CD4-positive, alpha-beta memory T cell (primary cell): ENCODE data around the gene FAM83G. TPM values are rescaled to one million over a fixed set of nuclear protein-coding genes. Genes with fewer than 3 reads are reported as not detected.

Source experiments
- CTCF ChIA-PET: fragments of 350-600 bp; sonication (Branson Sonifier 250); formaldehyde crosslinking; loops from one replicate; lab custom pipeline; 2021; ENCODE audit warnings: inconsistent platforms; ENCODE audit not compliant: partially characterized antibody; lab: Charles Lee
- POLR2A ChIA-PET: fragments of 350-600 bp; sonication (Branson Sonifier 250); formaldehyde crosslinking; loops from one replicate; lab custom pipeline; 2021; ENCODE audit not compliant: partially characterized antibody; lab: Charles Lee
- DNase-seq, 5 donors: peaks; one replicate each; pipeline versions ENCODE4 v3.0.0 to v3.0.0-alpha.2; 2020 to 2022; ENCODE audit warnings: mixed read lengths in 1 of 5
- H3K27ac ChIP-seq: one replicate; pipeline ENCODE4 v1.7.0; 2013; ENCODE audit warnings: low read depth, low read length
- H3K27me3 ChIP-seq: 2 replicates; pipeline ENCODE4 v1.7.0; 2013; ENCODE audit warnings: mild to moderate bottlenecking, low read length, moderate library complexity; ENCODE audit not compliant: insufficient read depth
- H3K36me3 ChIP-seq: 2 replicates; pipeline ENCODE4 v1.7.0; 2013; ENCODE audit warnings: mild to moderate bottlenecking, low read length, moderate library complexity; ENCODE audit not compliant: insufficient read depth
- H3K4me1 ChIP-seq: 2 replicates; pipeline ENCODE4 v1.7.0; 2013; ENCODE audit warnings: mild to moderate bottlenecking, low read length, moderate library complexity; ENCODE audit not compliant: insufficient read depth
- H3K4me3 ChIP-seq, 2 donors: one replicate each; pipeline ENCODE4 v1.7.0; 2013; ENCODE audit warnings: low read length in 2 of 2, mild to moderate bottlenecking in 1 of 2
- H3K9me3 ChIP-seq, 2 donors: one replicate each; pipeline ENCODE4 v1.7.0; 2013; ENCODE audit warnings: low read length in 2 of 2, control low read depth in 1 of 2; ENCODE audit not compliant: control insufficient read depth in 1 of 2
- H3K27ac Mint-ChIP-seq, 7 donors: one replicate each; pipeline ENCODE4 v1.8.0; 2020 to 2021; ENCODE audit warnings: mixed read lengths in 7 of 7, mild to moderate bottlenecking in 6 of 7, inconsistent platforms in 3 of 7, moderate library complexity in 3 of 7
- H3K27me3 Mint-ChIP-seq, 2 donors: one replicate each; pipeline ENCODE4 v1.8.0; 2020 to 2021; ENCODE audit warnings: mixed read lengths in 2 of 2
- H3K36me3 Mint-ChIP-seq, 2 donors: one replicate each; pipeline ENCODE4 v1.8.0; 2020 to 2021; ENCODE audit warnings: mixed read lengths in 2 of 2, inconsistent platforms in 1 of 2, mild to moderate bottlenecking in 1 of 2
- H3K4me1 Mint-ChIP-seq, 4 donors: one replicate each; pipeline ENCODE4 v1.8.0; 2020 to 2021; ENCODE audit warnings: mixed read lengths in 4 of 4, mild to moderate bottlenecking in 1 of 4
- H3K4me3 Mint-ChIP-seq, 8 donors: one replicate each; pipeline ENCODE4 v1.8.0; 2020 to 2021; ENCODE audit warnings: mixed read lengths in 8 of 8, mild to moderate bottlenecking in 7 of 8, moderate library complexity in 6 of 8, inconsistent platforms in 3 of 8
- H3K9me3 Mint-ChIP-seq, 8 donors: one replicate each; pipeline ENCODE4 v1.8.0; 2020 to 2021; ENCODE audit warnings: mixed read lengths in 8 of 8, mild to moderate bottlenecking in 5 of 8, inconsistent platforms in 3 of 8, moderate library complexity in 1 of 8
- intact Hi-C: fragments of 100-400 bp; cut with micrococcal nuclease; formaldehyde crosslinking; loops from one replicate; pipeline ENCODE4 v1.15.1; 2023
- polyA plus RNA-seq, 2 donors: library from polyadenylated mRNA; unstranded; fragments of 300-500 nt; fragmentation: Illumina TruSeq; gene quantifications; one replicate each; pipeline ENCODE4 v1.2.3, GENCODE V29; 2021
- total RNA-seq, 2 experiments: library from RNA; stranded (reverse); gene quantifications; one replicate each; pipeline ENCODE4 v1.2.3, GENCODE V29; 2021

Gene FAM83G
- total and polyA plus RNA-seq, 4 experiments from 2014 or later, result 1.6 to 15.1 (median 10.3) TPM

DNA sequence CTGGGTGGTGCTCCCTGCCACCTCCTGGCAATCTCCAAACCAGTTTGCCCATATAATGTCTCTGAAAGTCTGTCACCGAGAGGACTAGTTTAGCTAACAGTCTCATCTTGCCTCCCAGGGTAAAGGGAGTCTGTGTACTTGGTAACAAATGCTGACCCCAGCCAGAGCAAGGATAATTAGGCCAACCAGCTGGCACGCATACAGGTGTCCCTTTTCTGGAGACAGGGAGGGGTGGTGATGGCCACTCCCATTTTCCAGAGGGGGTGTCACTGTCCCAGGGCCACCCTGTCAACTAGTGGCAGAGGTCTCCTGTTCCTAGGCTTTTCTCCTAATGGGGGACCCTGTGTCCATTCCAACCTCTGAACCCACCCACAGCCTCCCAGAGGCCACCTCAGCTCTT is 8.1 kb downstream of the FAM83G start:
- H3K9me3 Mint-ChIP-seq, result peaks cover 0 to 11% (median 6%) of the 10 kb centered on the region in 8 donors
- H3K4me1 Mint-ChIP-seq, result peaks cover 18 to 50% (median 31%) of the 10 kb centered on the region in 4 donors
- Histone ChIP-seq H3K4me1 (peaks cover 31% of the 10 kb centered on the region), H3K27ac (no peak overlapping the region), H3K9me3 (no peaks in the 10 kb centered on the region), H3K36me3 (no peaks in the 10 kb centered on the region), H3K4me3 (no peak overlapping the region), H3K27me3 (no peaks in the 10 kb centered on the region)
- DNase-seq, result no peak
- H3K27ac Mint-ChIP-seq, result no peak overlapping the region
- CTCF ChIA-PET, result interaction anchor here (1.4 kb wide), 1 partner anchor 27 kb away, joined by 3 read pairs; no protein-coding TSS in a partner anchor
- no peak overlapping the region for H3K4me3 Mint-ChIP-seq
- intact Hi-C loops, result no loop called here
- H3K27me3 Mint-ChIP-seq, result no peaks in the 10 kb centered on the region
- POLR2A ChIA-PET, result interaction anchor here (1.4 to 1.5 kb wide), 2 partner anchors 8 to 138 kb away, joined by 4 read pairs; partner anchors contain the start of genes FAM83G and PRPSAP2
- peaks cover 21% of the 10 kb centered on the region in 2 donors for H3K36me3 Mint-ChIP-seq

DNA sequence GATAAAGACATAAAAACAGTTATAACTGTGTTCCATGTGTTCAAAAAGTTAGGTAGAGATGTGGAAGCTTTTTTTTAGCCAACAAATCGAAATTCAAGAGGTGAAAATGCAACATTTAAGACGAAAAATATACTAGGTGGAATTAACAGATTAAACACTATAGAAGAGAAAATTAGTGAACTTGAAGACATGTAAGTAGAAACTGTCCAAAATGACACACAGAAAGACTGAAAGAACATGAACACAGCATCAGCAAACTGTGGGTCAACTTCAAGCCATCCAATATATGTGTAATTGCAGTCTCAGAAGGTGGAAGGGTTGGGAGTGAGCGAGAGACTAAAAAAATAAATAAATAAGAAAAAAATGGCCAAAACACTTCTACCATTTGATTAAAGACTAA is 9.3 kb downstream of the FAM83G start:
- Histone ChIP-seq H3K27me3 (no peaks in the 10 kb centered on the region), H3K9me3 (no peaks in the 10 kb centered on the region), H3K4me1 (peaks cover 26% of the 10 kb centered on the region), H3K36me3 (no peaks in the 10 kb centered on the region), H3K27ac (no peak overlapping the region), H3K4me3 (no peak overlapping the region)
- Mint-ChIP-seq H3K4me3 (no peak overlapping the region), H3K4me1 (peaks cover 18 to 41% (median 28%) of the 10 kb centered on the region in 4 donors), H3K27ac (no peak overlapping the region), H3K36me3 (peaks cover 21% of the 10 kb centered on the region in 2 donors), H3K9me3 (peaks cover 0 to 11% (median 6%) of the 10 kb centered on the region in 8 donors), H3K27me3 (no peaks in the 10 kb centered on the region)
- no peak for DNase-seq
- CTCF ChIA-PET, result interaction anchor here (1.4 kb wide), 1 partner anchor 28 kb away, joined by 3 read pairs; no protein-coding TSS in a partner anchor
- POLR2A ChIA-PET, result interaction anchor here (0.7 kb wide), 1 partner anchor 9 kb away, joined by 7 read pairs; the partner anchor contains the start of gene FAM83G
- intact Hi-C loops, result no loop called here

GRCh38 chr17:18994631-18995030 is 9.9 kb downstream of the FAM83G start:
- H3K27ac ChIP-seq, result no peak overlapping the region
- H3K4me1 ChIP-seq, result peaks cover 26% of the 10 kb centered on the region
- Mint-ChIP-seq H3K4me3 (no peak overlapping the region), H3K27me3 (no peaks in the 10 kb centered on the region), H3K36me3 (peaks cover 21 to 23% of the 10 kb centered on the region in 2 donors), H3K9me3 (peaks cover 0 to 11% (median 6%) of the 10 kb centered on the region in 8 donors), H3K4me1 (peaks cover 18 to 43% (median 28%) of the 10 kb centered on the region in 4 donors), H3K27ac (no peak overlapping the region)
- CTCF ChIA-PET, result no interaction called here
- no peaks in the 10 kb centered on the region for H3K36me3 ChIP-seq
- DNase-seq, result peak in 1 of 5 donors; percentile 6
- H3K4me3 ChIP-seq, result no peak overlapping the region
- no peaks in the 10 kb centered on the region for H3K9me3 ChIP-seq
- intact Hi-C loops, result no loop called here
- POLR2A ChIA-PET, result interaction anchor here (0.7 to 1.2 kb wide), 2 partner anchors 8 to 10 kb away, joined by 4 to 7 read pairs; partner anchors contain the start of gene FAM83G
- H3K27me3 ChIP-seq, result no peaks in the 10 kb centered on the region

- peak overlapping the region in 2 of 7 donors; percentile 37 to 74 for H3K27ac Mint-ChIP-seq
- no peaks in the 10 kb centered on the region for H3K9me3 ChIP-seq
- peaks cover 21 to 23% of the 10 kb centered on the region in 2 donors for H3K36me3 Mint-ChIP-seq
These were observed 10.5 kb downstream of the FAM83G start for GRCh38 chr17:18993905-18994526.

GRCh38 chr17:18992454-18993130 is 12.0 kb downstream of the FAM83G start:
- peaks cover 23 to 24% of the 10 kb centered on the region in 2 donors for H3K36me3 Mint-ChIP-seq
- peak overlapping the region in 4 of 7 donors; percentile 17 to 74 (median 51) for H3K27ac Mint-ChIP-seq
- peak; percentile 53 to 81 (median 62) for DNase-seq
- Histone ChIP-seq H3K27me3 (no peaks in the 10 kb centered on the region), H3K27ac (no peak overlapping the region), H3K9me3 (no peaks in the 10 kb centered on the region), H3K4me3 (no peak overlapping the region), H3K36me3 (no peaks in the 10 kb centered on the region), H3K4me1 (peaks cover 26% of the 10 kb centered on the region)
- POLR2A ChIA-PET, result interaction anchor here (0.7 kb wide), 1 partner anchor 37 kb away, joined by 3 read pairs; no protein-coding TSS in a partner anchor
- intact Hi-C loops, result no loop called here
- CTCF ChIA-PET, result interaction anchor here (2.9 kb wide), 1 partner anchor 31 kb away, joined by 11 read pairs; no protein-coding TSS in a partner anchor
- H3K9me3 Mint-ChIP-seq, result peaks cover 0 to 11% (median 6%) of the 10 kb centered on the region in 8 donors
- peaks cover 19 to 47% (median 27%) of the 10 kb centered on the region in 4 donors for H3K4me1 Mint-ChIP-seq
- peak overlapping the region in 5 of 8 donors; percentile 43 to 70 (median 60) for H3K4me3 Mint-ChIP-seq
- no peaks in the 10 kb centered on the region for H3K27me3 Mint-ChIP-seq

More at GRCh38 chr17:18993905-18994526, 10.5 kb downstream of the FAM83G start:
- DNase-seq, result no peak
- ChIA-PET CTCF (interaction anchor here (0.8 kb wide), 1 partner anchor 33 kb away, joined by 3 read pairs; no protein-coding TSS in a partner anchor), POLR2A (interaction anchor here (1.2 kb wide), 1 partner anchor 8 kb away, joined by 4 read pairs; no protein-coding TSS in a partner anchor)
- Mint-ChIP-seq H3K4me1 (peaks cover 18 to 43% (median 28%) of the 10 kb centered on the region in 4 donors), H3K4me3 (peak overlapping the region in 2 of 8 donors; percentile 24 to 43), H3K9me3 (peaks cover 0 to 11% (median 6%) of the 10 kb centered on the region in 8 donors), H3K27me3 (no peaks in the 10 kb centered on the region)
- Histone ChIP-seq H3K27me3 (no peaks in the 10 kb centered on the region), H3K27ac (no peak overlapping the region), H3K4me3 (no peak overlapping the region), H3K4me1 (peaks cover 26% of the 10 kb centered on the region), H3K36me3 (no peaks in the 10 kb centered on the region)
- intact Hi-C loops, result no loop called here

DNA sequence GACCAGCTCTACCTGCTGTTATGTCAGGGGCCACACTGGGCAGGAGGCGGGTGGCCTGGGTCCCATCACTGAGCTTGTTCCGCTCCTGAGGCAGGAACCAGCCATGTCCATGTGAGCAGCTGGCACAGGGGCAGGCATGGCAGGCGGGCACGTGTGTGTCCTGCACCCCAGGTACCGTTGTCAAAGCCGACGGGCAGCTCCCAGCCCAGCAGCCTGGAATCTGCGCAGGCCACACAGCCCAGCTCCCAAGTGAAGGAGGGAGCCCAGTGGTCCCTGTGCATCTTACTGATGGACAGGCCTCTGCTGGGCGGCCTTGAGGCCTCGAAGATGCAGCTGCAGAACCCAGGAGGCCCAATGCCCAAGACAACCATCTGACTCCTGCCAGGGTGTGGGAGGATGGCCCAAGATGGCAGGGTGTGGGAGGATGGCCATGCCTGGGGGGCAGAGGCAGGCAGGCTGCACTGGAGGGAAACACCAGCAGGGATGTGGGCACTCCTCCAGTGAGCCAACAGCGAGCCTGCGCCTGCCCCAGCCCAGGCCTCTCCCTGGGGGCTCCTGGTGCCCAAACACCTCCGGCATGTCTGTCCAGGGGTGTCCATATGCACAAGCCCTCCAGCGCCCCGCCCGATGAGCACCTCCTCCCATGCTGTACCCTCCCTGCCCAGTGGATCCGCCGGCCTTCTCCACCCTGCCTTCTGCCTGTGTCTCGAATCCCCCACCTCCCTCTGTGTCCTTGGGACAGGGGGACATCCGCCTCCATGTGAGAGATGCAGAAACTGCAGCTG is 12.8 kb downstream of the FAM83G start:
- intact Hi-C loops, result no loop called here

More for the DNA sequence above, 12.8 kb downstream of the FAM83G start:
- H3K36me3 Mint-ChIP-seq, result peaks cover 19 to 26% of the 10 kb centered on the region in 2 donors
- H3K9me3 Mint-ChIP-seq, result peaks cover 0 to 11% (median 6%) of the 10 kb centered on the region in 8 donors
- no peaks in the 10 kb centered on the region for H3K36me3 ChIP-seq
- H3K27ac Mint-ChIP-seq, result peak overlapping the region in 1 of 7 donors; percentile 27
- H3K27me3 Mint-ChIP-seq, result no peaks in the 10 kb centered on the region
- H3K27me3 ChIP-seq, result no peaks in the 10 kb centered on the region
- DNase-seq, result peak in 1 of 5 donors; percentile 14
- H3K4me3 ChIP-seq, result no peak overlapping the region
- peaks cover 17 to 49% (median 26%) of the 10 kb centered on the region in 4 donors for H3K4me1 Mint-ChIP-seq
- no peaks in the 10 kb centered on the region for H3K9me3 ChIP-seq
- H3K4me3 Mint-ChIP-seq, result no peak overlapping the region
- H3K27ac ChIP-seq, result no peak overlapping the region
- CTCF ChIA-PET, result interaction anchor here (2.9 kb wide), 1 partner anchor 30 kb away, joined by 11 read pairs; no protein-coding TSS in a partner anchor
- POLR2A ChIA-PET, result interaction anchor here (0.7 to 1.3 kb wide), 2 partner anchors 13 to 36 kb away, joined by 3 to 8 read pairs; partner anchors contain the start of gene FAM83G
- H3K4me1 ChIP-seq, result peaks cover 26% of the 10 kb centered on the region
